Ovary (tissue), 3 donors: ENCODE results near the gene CHCHD3.

ENCODE experiments used
- EP300 ChIP-seq: sonication (generic); formaldehyde crosslinking; IDR thresholded peaks from one replicate; pipeline ENCODE4 v1.6.1; 2017; ENCODE audit warnings: antibody characterized with exemption
- POLR2A ChIP-seq: fragments of 450-650 bp; IDR thresholded peaks from one replicate; pipeline ENCODE4 v1.6.1; 2017; ENCODE audit warnings: antibody characterized with exemption, mild to moderate bottlenecking, moderate library complexity
- TF ChIP-seq, protein P1 (sequence below), 3 donors: fragments of 450-650 bp in 2 of 3; fragments of 200-600 bp in 1 of 3; IDR thresholded peaks; one replicate each; pipeline versions ENCODE4 v1.5.1 to v1.8.0; 2016 to 2022; ENCODE audit warnings: antibody characterized with exemption in 3 of 3, mild to moderate bottlenecking in 1 of 3
- donor health status: DM: no; HTN: no; CAD: no.

DNA sequence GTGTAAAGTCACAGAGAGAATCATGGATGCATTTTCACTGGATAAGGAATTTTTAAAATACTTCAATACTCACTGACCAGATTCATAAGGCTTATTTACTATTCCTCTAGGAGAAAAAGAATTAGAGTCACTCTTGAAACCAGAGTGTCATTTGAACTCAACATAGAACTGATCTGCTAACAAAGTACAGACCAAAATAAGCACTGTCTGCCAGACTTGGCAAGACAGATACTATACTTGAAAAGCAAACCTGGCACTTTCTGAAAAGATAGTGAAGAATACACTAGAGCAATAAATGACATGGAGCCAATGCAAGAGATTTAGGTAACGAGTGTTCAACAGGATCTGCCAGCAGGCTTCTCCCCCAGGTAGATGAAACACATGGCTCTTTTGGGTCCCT, 215.3 kb downstream of the CHCHD3 start:
- TF ChIP-seq POLR2A (no peak), EP300 (no peak)
- TF ChIP-seq, protein P1, sequence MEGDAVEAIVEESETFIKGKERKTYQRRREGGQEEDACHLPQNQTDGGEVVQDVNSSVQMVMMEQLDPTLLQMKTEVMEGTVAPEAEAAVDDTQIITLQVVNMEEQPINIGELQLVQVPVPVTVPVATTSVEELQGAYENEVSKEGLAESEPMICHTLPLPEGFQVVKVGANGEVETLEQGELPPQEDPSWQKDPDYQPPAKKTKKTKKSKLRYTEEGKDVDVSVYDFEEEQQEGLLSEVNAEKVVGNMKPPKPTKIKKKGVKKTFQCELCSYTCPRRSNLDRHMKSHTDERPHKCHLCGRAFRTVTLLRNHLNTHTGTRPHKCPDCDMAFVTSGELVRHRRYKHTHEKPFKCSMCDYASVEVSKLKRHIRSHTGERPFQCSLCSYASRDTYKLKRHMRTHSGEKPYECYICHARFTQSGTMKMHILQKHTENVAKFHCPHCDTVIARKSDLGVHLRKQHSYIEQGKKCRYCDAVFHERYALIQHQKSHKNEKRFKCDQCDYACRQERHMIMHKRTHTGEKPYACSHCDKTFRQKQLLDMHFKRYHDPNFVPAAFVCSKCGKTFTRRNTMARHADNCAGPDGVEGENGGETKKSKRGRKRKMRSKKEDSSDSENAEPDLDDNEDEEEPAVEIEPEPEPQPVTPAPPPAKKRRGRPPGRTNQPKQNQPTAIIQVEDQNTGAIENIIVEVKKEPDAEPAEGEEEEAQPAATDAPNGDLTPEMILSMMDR (IDR thresholded peaks at IDR 0.05): no peak
